IPS DF 6.9 (cell line): ENCODE results near the gene SYNE3.

Experiments
- DNase-seq: peaks from one replicate; pipeline ENCODE4 v3.0.0-alpha.2; 2013; ENCODE audit warnings: low read depth, low spot score
- H3K27ac ChIP-seq: one replicate; pipeline ENCODE4 v1.5.1; 2013; ENCODE audit warnings: low read length, control low read depth
- H3K27me3 ChIP-seq: 2 replicates; pipeline ENCODE4 v1.6.1; 2013; ENCODE audit warnings: mild to moderate bottlenecking, low read length; ENCODE audit not compliant: control insufficient read depth, insufficient read depth
- H3K36me3 ChIP-seq: 2 replicates; pipeline ENCODE4 v1.6.1; 2013; ENCODE audit warnings: low read length; ENCODE audit not compliant: control insufficient read depth, insufficient read depth
- H3K4me1 ChIP-seq: 2 replicates; pipeline ENCODE4 v1.6.1; 2013; ENCODE audit warnings: low read length; ENCODE audit not compliant: control insufficient read depth, insufficient read depth
- H3K4me3 ChIP-seq: 2 replicates; pipeline ENCODE4 v1.5.1; 2013; ENCODE audit warnings: mild to moderate bottlenecking, low read length
- H3K9me3 ChIP-seq: 2 replicates; pipeline ENCODE4 v1.6.1; 2013; ENCODE audit warnings: low read length, inconsistent platforms; ENCODE audit not compliant: control insufficient read depth, insufficient read depth
- WGBS: extraction: QIAGEN DNeasy Blood & Tissue Kit; methylation state at CpG from one replicate; pipeline ENCODE4 v1.1.7; 2013; ENCODE audit warnings: mixed read lengths, missing lambda C conversion rate; ENCODE audit not compliant: insufficient read length, insufficient coverage; 5-methylcytosine and 5-hydroxymethylcytosine counted together

SYNE3 gene

DNA sequence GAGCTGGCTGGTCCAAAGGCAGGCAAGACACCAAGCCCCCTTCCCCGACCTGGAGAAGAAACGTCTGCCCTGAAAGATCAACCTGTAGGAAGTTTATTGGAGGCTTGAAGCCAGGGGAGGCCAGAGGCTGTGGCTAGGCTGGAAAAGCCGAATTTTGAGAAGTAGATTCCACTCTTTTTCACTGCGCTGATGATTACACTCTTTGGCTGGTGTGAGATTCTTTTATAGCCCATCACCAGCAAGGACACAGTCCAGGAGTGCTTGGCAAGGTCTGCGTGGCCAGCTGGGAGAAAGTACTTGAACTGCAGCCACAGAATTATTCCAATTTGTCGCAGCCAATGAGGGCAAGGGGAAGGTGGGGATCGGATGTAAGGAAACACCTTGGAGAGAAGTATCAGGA is 45.0 kb downstream of the SYNE3 start:
- Histone ChIP-seq H3K36me3 (no peaks in the 10 kb centered on the region), H3K4me1 (no peaks in the 10 kb centered on the region; the same call in 1 of the 2 replicates), H3K27ac (no peak overlapping the region), H3K27me3 (no peaks in the 10 kb centered on the region), H3K9me3 (no peaks in the 10 kb centered on the region), H3K4me3 (no peak overlapping the region)
- DNase-seq: no peak
- WGBS: no CpG with 5 or more reads among the region's 7 CpGs

DNA sequence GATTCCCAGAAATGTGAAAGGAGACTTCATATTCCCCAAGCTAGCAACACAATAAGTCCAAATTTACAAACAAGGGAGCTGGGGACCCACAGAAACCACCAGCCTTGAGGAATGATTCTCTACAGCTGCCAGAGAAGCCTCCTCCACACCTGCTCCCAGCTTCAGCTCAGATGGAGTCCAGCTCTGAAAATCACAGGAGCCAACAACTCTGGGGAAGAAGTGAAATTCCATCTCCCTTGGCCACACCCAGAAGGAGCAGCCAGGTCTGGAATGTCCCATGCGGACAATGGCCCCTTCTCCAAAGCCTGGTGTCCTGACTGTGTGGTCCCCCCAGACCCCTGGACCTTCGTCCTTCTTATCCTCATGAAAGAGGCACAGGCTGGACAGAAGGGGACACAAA is 45.4 kb downstream of the SYNE3 start:
- no peaks in the 10 kb centered on the region for H3K9me3 ChIP-seq
- H3K4me3 ChIP-seq: no peak overlapping the region
- WGBS: no CpG with 5 or more reads among the region's 2 CpGs
- H3K4me1 ChIP-seq: no peaks in the 10 kb centered on the region; the same call in 1 of the 2 replicates
- H3K36me3 ChIP-seq: no peaks in the 10 kb centered on the region
- no peaks in the 10 kb centered on the region for H3K27me3 ChIP-seq
- no peak overlapping the region for H3K27ac ChIP-seq
- no peak for DNase-seq

DNA sequence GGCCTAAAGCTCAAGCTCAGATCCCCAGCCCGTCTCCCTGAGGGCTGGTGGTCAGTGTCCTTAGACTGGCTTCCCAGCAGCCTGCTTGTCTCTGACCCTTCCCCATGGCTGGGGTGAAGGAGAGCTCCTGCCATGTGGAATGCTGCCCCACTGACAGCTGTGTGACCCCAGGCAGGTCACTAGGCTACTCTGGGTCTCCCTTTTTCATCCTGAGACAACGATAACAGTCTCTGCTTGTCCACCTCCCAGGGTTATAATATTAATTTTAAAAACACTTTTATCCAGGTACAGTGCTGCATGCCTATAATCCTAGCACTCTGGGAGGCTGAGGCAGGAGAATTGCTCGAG is 47.3 kb downstream of the SYNE3 start:
- no peaks in the 10 kb centered on the region for H3K36me3 ChIP-seq
- no peaks in the 10 kb centered on the region for H3K9me3 ChIP-seq
- DNase-seq: no peak
- no CpG with 5 or more reads among the region's 3 CpGs for WGBS
- H3K27me3 ChIP-seq: no peaks in the 10 kb centered on the region
- no peak overlapping the region for H3K4me3 ChIP-seq
- H3K27ac ChIP-seq: no peak overlapping the region
- no peaks in the 10 kb centered on the region; the same call in 1 of the 2 replicates for H3K4me1 ChIP-seq

DNA sequence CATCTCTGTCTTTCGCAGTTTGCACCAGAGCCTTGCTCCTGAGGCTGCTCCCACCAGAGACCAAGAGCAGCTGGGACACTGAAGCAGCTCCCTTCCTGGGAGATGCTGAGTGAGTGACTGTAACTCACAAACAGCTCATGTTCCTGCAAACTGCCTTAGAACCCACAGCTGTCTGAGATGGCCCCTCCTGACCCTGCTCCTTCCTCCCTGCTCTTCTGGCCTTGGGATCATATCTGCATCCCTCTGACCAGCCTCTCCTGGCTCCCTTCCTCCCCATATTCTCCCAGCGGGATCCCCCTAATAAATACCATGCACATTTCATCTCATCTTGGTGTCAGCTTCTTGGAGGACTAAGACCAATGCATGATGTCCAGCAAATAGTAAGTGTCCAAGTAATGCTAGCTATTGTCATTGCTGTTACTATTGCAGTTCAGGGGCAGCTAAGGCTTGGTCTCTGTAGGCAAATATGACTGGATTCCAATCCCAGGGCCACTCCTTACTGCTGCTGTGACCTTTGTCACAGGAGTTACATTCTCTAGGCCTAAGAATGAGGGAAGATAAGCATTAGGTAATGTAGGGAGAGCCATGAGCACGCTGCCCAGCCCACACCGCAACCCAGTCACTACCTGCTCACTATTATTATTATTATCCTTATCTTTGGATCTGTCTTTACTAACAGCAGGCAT is 47.9 kb downstream of the SYNE3 start:
- no CpG with 5 or more reads among the region's 4 CpGs for WGBS
- Histone ChIP-seq H3K27me3 (no peaks in the 10 kb centered on the region), H3K27ac (no peak overlapping the region), H3K4me3 (no peak overlapping the region), H3K9me3 (no peaks in the 10 kb centered on the region), H3K4me1 (no peaks in the 10 kb centered on the region; the same call in 1 of the 2 replicates), H3K36me3 (no peaks in the 10 kb centered on the region)
- DNase-seq: no peak

DNA sequence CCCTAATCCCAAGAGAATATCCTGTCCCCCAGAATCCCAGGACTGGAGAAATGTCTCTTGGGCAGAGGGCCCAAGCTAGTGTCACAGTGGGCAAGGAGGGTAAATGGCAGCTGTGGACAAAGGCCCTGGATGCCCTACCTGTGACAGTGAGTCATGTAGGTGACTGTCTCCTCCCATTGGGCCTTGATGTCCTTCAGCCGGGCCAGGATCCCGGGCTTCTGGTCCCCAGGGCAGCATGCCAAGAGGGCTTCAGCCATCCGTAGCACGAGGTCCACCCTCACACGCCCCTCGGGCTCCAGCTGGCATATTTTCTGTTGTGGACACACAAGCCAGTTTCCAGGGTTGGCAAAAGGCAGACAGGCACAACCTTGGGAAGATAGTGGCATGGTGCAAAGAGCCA is 48.8 kb downstream of the SYNE3 start:
- H3K4me1 ChIP-seq: no peaks in the 10 kb centered on the region
- no peak for DNase-seq

DNA sequence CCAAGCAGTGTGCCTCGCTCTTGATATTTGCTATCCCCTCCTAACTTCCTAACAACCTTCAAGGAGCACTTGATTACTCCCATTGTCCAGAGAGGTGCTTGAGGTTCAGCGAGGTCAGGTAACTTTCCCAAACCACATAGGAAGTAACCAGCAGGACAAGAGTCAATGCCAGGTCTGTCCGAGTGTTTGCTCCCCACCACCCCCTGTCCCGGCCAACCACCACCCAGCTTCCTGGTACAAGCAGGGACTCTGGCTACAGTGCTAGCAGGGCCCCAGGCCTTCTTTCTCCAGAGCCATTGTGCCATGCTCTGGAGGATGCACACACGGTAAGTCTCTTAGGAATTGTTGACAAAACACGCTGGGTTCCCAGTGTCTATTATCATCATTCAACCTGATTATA is 49.2 kb downstream of the SYNE3 start:
- no peaks in the 10 kb centered on the region for H3K9me3 ChIP-seq
- H3K4me3 ChIP-seq: no peak overlapping the region
- H3K27me3 ChIP-seq: no peaks in the 10 kb centered on the region
- no peaks in the 10 kb centered on the region for H3K36me3 ChIP-seq
- DNase-seq: no peak
- WGBS: no CpG with 5 or more reads among the region's 6 CpGs
- H3K27ac ChIP-seq: no peak overlapping the region
- no peaks in the 10 kb centered on the region; the same call in 1 of the 2 replicates for H3K4me1 ChIP-seq

More for the DNA sequence above, 48.8 kb downstream of the SYNE3 start:
- Histone ChIP-seq H3K36me3 (no peaks in the 10 kb centered on the region), H3K4me3 (no peak overlapping the region), H3K27ac (no peak overlapping the region), H3K27me3 (no peaks in the 10 kb centered on the region), H3K9me3 (no peaks in the 10 kb centered on the region)
- no CpG with 5 or more reads among the region's 6 CpGs for WGBS
